Neuronal stem cell (in vitro differentiated cells): Measurements from ENCODE around the gene EPHA5.

ENCODE experiments used
- DNase-seq: peaks from one replicate; pipeline ENCODE4 v3.0.0-alpha.2; 2013; ENCODE audit warnings: low spot score
- H2AFZ ChIP-seq: one replicate; pipeline ENCODE4 v1.6.1; 2013; ENCODE audit warnings: mild to moderate bottlenecking, low read length, inconsistent platforms
- H2AK5ac ChIP-seq: 2 replicates; pipeline ENCODE4 v1.6.1; 2013; ENCODE audit warnings: low read depth, mild to moderate bottlenecking, inconsistent platforms, low read length, moderate library complexity, mixed read lengths
- H2BK120ac ChIP-seq: 2 replicates; pipeline ENCODE4 v1.6.1; 2013; ENCODE audit warnings: low read depth, mild to moderate bottlenecking, inconsistent platforms, low read length, moderate library complexity, mixed read lengths
- H2BK12ac ChIP-seq: one replicate; pipeline ENCODE4 v1.6.1; 2013; ENCODE audit warnings: low read length, inconsistent platforms
- H2BK15ac ChIP-seq: 2 replicates; pipeline ENCODE4 v1.6.1; 2013; ENCODE audit warnings: mild to moderate bottlenecking, low read length, inconsistent platforms, mixed read lengths
- H2BK5ac ChIP-seq: one replicate; pipeline ENCODE4 v1.6.1; 2013; ENCODE audit warnings: inconsistent platforms, mild to moderate bottlenecking, low read length, moderate library complexity
- H3K14ac ChIP-seq: one replicate; pipeline ENCODE4 v1.6.1; 2013; ENCODE audit warnings: low read length, inconsistent platforms
- H3K18ac ChIP-seq: 2 replicates; pipeline ENCODE4 v1.6.1; 2013; ENCODE audit warnings: low read length, inconsistent platforms
- H3K23ac ChIP-seq: 2 replicates; pipeline ENCODE4 v1.6.1; 2013; ENCODE audit warnings: low read depth, mild to moderate bottlenecking, mixed read lengths, low read length, inconsistent platforms; ENCODE audit not compliant: poor library complexity
- H3K27ac ChIP-seq: replicated peaks from 3 replicates; pipeline ENCODE4 v1.5.1; 2013; ENCODE audit warnings: low read length, inconsistent platforms
- H3K27me3 ChIP-seq, 3 experiments: 2 replicates each; pipeline ENCODE4 v1.6.1; 2013; ENCODE audit warnings: low read length in 3 of 3, mild to moderate bottlenecking in 2 of 3, inconsistent platforms in 1 of 3, low read depth in 1 of 3, mixed read lengths in 1 of 3, moderate library complexity in 1 of 3; ENCODE audit not compliant: control insufficient read depth in 3 of 3, insufficient read depth in 3 of 3
- H3K36me3 ChIP-seq, 2 donors: replicated peaks in 1 of 2; 2 replicates each; pipeline ENCODE4 v1.6.1; 2013; ENCODE audit warnings: low read length in 2 of 2; ENCODE audit not compliant: control insufficient read depth in 2 of 2, insufficient read depth in 2 of 2
- H3K4ac ChIP-seq: 2 replicates; pipeline ENCODE4 v1.6.1; 2013; ENCODE audit warnings: inconsistent platforms, mild to moderate bottlenecking, low read length, moderate library complexity
- H3K4me1 ChIP-seq, 2 donors: 1 replicate in 1 of 2; 2 replicates in 1 of 2; pipeline ENCODE4 v1.6.1; 2013; ENCODE audit warnings: low read length in 2 of 2, low read depth in 1 of 2; ENCODE audit not compliant: control insufficient read depth in 2 of 2, insufficient read depth in 1 of 2
- H3K4me2 ChIP-seq: one replicate; pipeline ENCODE4 v1.6.1; 2013; ENCODE audit warnings: mild to moderate bottlenecking, low read length, inconsistent platforms; ENCODE audit not compliant: insufficient read depth, poor library complexity, severe bottlenecking
- H3K4me3 ChIP-seq, 2 donors: 2 replicates each; pipeline ENCODE4 v1.5.1; 2013; ENCODE audit warnings: low read length in 2 of 2, mild to moderate bottlenecking in 2 of 2, inconsistent platforms in 1 of 2, moderate library complexity in 1 of 2
- H3K79me1 ChIP-seq: one replicate; pipeline ENCODE4 v1.6.1; 2013; ENCODE audit warnings: low read depth, mild to moderate bottlenecking, inconsistent platforms, low read length, moderate library complexity
- H3K9ac ChIP-seq: one replicate; pipeline ENCODE4 v1.6.1; 2013; ENCODE audit warnings: mild to moderate bottlenecking, low read depth, low read length, inconsistent platforms; ENCODE audit not compliant: poor library complexity
- H3K9me3 ChIP-seq, 2 donors: replicated peaks in 1 of 2; 2 replicates each; pipeline versions ENCODE3 to v1.6.1; 2013; ENCODE audit warnings: low read length in 2 of 2, mild to moderate bottlenecking in 2 of 2, inconsistent platforms in 1 of 2, low read depth in 1 of 2, mixed read lengths in 1 of 2, moderate library complexity in 1 of 2; ENCODE audit not compliant: control insufficient read depth in 2 of 2, insufficient read depth in 1 of 2
- H4K8ac ChIP-seq: one replicate; pipeline ENCODE4 v1.6.1; 2013; ENCODE audit warnings: low read depth, mild to moderate bottlenecking, inconsistent platforms, low read length, moderate library complexity
- H4K91ac ChIP-seq: one replicate; pipeline ENCODE4 v1.6.1; 2013; ENCODE audit warnings: low read length, low read depth, mild to moderate bottlenecking, inconsistent platforms; ENCODE audit not compliant: poor library complexity
- WGBS, 2 donors: extraction: QIAGEN DNeasy Blood & Tissue Kit; methylation state at CpG; one replicate each; pipeline ENCODE4 v1.1.7; 2013; ENCODE audit warnings: missing lambda C conversion rate in 2 of 2, mixed read lengths in 1 of 2; ENCODE audit not compliant: insufficient read length in 2 of 2, insufficient replicate concordance in 1 of 2; ENCODE audit errors: extremely low coverage in 2 of 2; 5-methylcytosine and 5-hydroxymethylcytosine counted together

EPHA5 gene

DNA sequence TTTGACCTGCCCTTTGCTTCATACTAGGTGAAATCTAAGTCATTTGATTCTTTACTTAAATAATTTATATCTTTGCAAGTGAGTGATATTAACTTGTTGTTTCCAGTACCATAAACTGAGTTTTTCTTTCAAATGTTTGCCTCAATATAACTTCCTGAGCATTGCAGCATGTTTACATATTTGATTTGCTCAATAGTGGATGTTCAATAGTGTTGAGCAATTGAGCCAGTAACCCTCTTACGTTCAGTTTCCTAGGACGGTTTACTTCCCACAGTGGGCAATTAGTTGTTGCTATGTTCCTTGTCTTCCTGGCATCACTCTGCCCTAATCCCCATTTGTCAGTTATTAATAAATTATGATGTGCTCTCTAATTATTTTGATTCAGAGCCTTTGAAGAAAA, 278.5 kb downstream of the EPHA5 start:
- H2AK5ac ChIP-seq = no peak overlapping the region
- no peak overlapping the region for H3K4me2 ChIP-seq
- H3K14ac ChIP-seq = no peak overlapping the region
- no peak overlapping the region for H2BK15ac ChIP-seq
- no peak overlapping the region for H4K91ac ChIP-seq
- no peak overlapping the region for H2AFZ ChIP-seq
- H3K27me3 ChIP-seq = no peaks in the 10 kb centered on the region
- H3K4me3 ChIP-seq = no peak overlapping the region
- no peak overlapping the region for H4K8ac ChIP-seq
- no peak for DNase-seq
- no peaks in the 10 kb centered on the region for H3K9me3 ChIP-seq
- H3K27ac ChIP-seq = no peak overlapping the region
- H3K4me1 ChIP-seq = no peaks in the 10 kb centered on the region
- H3K18ac ChIP-seq = no peak overlapping the region
- H3K23ac ChIP-seq = no peak overlapping the region
- H3K79me1 ChIP-seq = no peaks in the 10 kb centered on the region
- H2BK12ac ChIP-seq = no peak overlapping the region
- no peak overlapping the region for H3K9ac ChIP-seq
- no peak overlapping the region for H2BK120ac ChIP-seq
- H2BK5ac ChIP-seq = no peak overlapping the region
- H3K4ac ChIP-seq = no peak overlapping the region
- no peaks in the 10 kb centered on the region for H3K36me3 ChIP-seq
- no CpG with 5 or more reads among the region's 2 CpGs for WGBS, 2 donors

DNA sequence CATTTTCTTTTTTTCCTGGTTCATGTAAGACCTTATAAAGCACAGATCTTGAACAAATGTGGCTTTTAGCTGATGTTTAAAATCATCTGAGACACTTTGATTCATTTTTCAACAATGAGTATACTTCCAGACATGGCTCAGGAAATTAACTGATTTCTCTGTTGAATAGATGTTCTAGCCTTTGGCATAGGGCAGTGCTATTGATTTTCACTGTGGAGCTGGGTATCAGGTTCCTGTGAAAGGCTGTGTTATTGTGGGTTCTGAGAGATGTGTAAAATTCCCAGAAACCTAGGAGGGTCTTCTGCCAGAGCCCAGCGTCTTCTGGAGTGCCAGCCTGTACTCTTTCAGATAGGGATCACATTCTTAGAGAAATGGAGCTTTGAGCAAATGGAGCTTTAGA, 278.9 kb downstream of the EPHA5 start:
- H3K36me3 ChIP-seq = no peaks in the 10 kb centered on the region
- H2AFZ ChIP-seq = no peak overlapping the region
- no peak overlapping the region for H2BK12ac ChIP-seq
- no peak overlapping the region for H4K91ac ChIP-seq
- no peak overlapping the region for H3K23ac ChIP-seq
- no peaks in the 10 kb centered on the region for H3K27me3 ChIP-seq
- WGBS, 2 donors = no CpG with 5 or more reads among the region's 1 CpG
- H3K4ac ChIP-seq = no peak overlapping the region
- H3K27ac ChIP-seq = no peak overlapping the region
- DNase-seq = no peak
- H2BK120ac ChIP-seq = no peak overlapping the region
- no peak overlapping the region for H3K4me2 ChIP-seq
- no peaks in the 10 kb centered on the region for H3K4me1 ChIP-seq
- H3K9ac ChIP-seq = no peak overlapping the region
- H3K9me3 ChIP-seq = no peaks in the 10 kb centered on the region
- H4K8ac ChIP-seq = no peak overlapping the region
- H3K18ac ChIP-seq = no peak overlapping the region
- H2BK15ac ChIP-seq = no peak overlapping the region
- no peak overlapping the region for H3K4me3 ChIP-seq
- H2BK5ac ChIP-seq = no peak overlapping the region
- H3K79me1 ChIP-seq = no peaks in the 10 kb centered on the region
- no peak overlapping the region for H2AK5ac ChIP-seq
- H3K14ac ChIP-seq = no peak overlapping the region

DNA sequence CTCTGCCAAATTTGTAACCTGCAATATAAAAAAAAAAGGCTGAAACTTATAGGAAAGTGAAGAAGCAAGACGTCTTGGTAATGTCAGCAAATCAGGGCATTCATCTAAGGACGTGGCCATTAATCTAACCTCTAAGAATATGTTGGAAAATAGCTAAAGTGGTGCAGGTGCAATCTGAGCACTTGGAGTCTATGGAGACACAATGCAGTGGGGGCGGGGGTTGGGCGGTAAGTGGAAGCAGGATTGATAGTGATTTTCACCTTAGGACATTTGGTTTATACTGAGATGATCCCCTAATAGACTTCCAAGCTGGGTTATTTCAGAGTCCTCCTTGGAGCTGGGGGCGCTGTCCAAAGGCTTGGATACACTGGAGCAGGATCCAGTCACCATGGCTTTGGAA, 283.4 kb downstream of the EPHA5 start:
- Histone ChIP-seq H3K14ac (no peak overlapping the region), H3K36me3 (no peaks in the 10 kb centered on the region), H3K4ac (no peak overlapping the region), H2BK15ac (no peak overlapping the region), H2BK120ac (no peak overlapping the region), H3K23ac (no peak overlapping the region), H3K27me3 (no peaks in the 10 kb centered on the region), H2BK5ac (no peak overlapping the region), H2AFZ (no peak overlapping the region), H3K4me2 (no peak overlapping the region), H4K91ac (no peak overlapping the region), H3K27ac (no peak overlapping the region), H3K79me1 (no peaks in the 10 kb centered on the region), H4K8ac (no peak overlapping the region), H3K9me3 (no peaks in the 10 kb centered on the region), H3K9ac (no peak overlapping the region), H3K4me3 (no peak overlapping the region), H3K18ac (no peak overlapping the region), H3K4me1 (no peaks in the 10 kb centered on the region), H2AK5ac (no peak overlapping the region), H2BK12ac (no peak overlapping the region)
- DNase-seq = no peak
- WGBS, 2 donors = no CpG with 5 or more reads among the region's 5 CpGs

DNA sequence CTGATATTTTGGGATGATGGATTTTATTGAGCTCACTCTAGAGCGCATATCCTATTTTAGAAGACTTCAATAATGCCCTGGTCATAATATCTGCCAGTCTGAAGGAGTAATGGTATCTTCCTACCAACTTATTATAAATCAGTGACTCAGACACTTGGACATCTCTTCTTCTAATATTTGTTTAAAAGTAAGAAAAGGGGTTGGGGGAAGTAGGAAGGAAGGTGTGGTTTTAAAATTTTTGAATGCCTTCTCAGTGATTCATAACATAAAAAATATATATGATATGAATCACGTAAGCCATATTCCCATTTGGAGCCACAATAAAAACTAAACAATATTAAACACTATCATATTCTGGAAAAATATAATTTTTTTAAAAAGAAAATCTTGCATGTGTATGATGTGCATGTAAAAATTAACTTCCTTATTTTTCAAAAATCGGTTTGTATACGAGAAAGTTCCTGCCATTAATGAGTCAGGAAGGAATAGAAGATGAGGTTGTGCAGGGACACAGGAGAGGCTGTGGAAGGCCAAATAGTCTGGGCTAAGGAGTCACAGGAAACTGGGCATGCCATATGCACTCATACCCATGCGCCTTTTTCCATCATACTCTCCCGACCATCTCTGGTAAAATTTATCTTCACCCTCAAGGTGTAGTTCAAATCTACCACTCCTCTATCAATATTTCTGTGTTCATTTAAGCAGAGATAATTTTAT, 286.5 kb downstream of the EPHA5 start:
- no peak overlapping the region for H4K8ac ChIP-seq
- no peak overlapping the region for H3K9ac ChIP-seq
- H3K14ac ChIP-seq = no peak overlapping the region
- H3K4me2 ChIP-seq = no peak overlapping the region
- H3K27ac ChIP-seq = no peak overlapping the region
- H2BK15ac ChIP-seq = no peak overlapping the region
- H3K18ac ChIP-seq = no peak overlapping the region
- H3K9me3 ChIP-seq = no peaks in the 10 kb centered on the region
- no peak overlapping the region for H3K23ac ChIP-seq
- H3K4me1 ChIP-seq = no peaks in the 10 kb centered on the region
- H2AK5ac ChIP-seq = no peak overlapping the region
- H2AFZ ChIP-seq = no peak overlapping the region
- H4K91ac ChIP-seq = no peak overlapping the region
- H2BK5ac ChIP-seq = no peak overlapping the region
- no peak overlapping the region for H2BK120ac ChIP-seq
- no peaks in the 10 kb centered on the region for H3K36me3 ChIP-seq
- no peaks in the 10 kb centered on the region for H3K79me1 ChIP-seq
- WGBS, 2 donors = no CpG with 5 or more reads among the region's 6 CpGs
- H2BK12ac ChIP-seq = no peak overlapping the region
- H3K4ac ChIP-seq = no peak overlapping the region
- H3K27me3 ChIP-seq = no peaks in the 10 kb centered on the region
- H3K4me3 ChIP-seq = no peak overlapping the region
- no peak for DNase-seq
